Skeletal muscle tissue (tissue), 5 donors: ENCODE results near the gene SLC6A20. TPM values are rescaled to one million over a fixed set of nuclear protein-coding genes. Genes with fewer than 3 reads are reported as not detected.

Source experiments
- H3K27ac ChIP-seq: one replicate; pipeline ENCODE4 v1.7.0; 2013; ENCODE audit warnings: mild to moderate bottlenecking, low read depth, low read length, inconsistent platforms
- H3K27me3 ChIP-seq, 3 donors: one replicate each; pipeline ENCODE4 v1.7.0; 2013; ENCODE audit warnings: low read length in 3 of 3; ENCODE audit not compliant: control insufficient read depth in 3 of 3, insufficient read depth in 3 of 3
- H3K36me3 ChIP-seq, 3 donors: one replicate each; pipeline ENCODE4 v1.7.0; 2013; ENCODE audit warnings: low read length in 3 of 3; ENCODE audit not compliant: control insufficient read depth in 3 of 3, insufficient read depth in 3 of 3
- H3K4me1 ChIP-seq, 3 donors: one replicate each; pipeline ENCODE4 v1.7.0; 2013; ENCODE audit warnings: low read length in 3 of 3, mild to moderate bottlenecking in 3 of 3; ENCODE audit not compliant: control insufficient read depth in 3 of 3, insufficient read depth in 3 of 3
- H3K4me3 ChIP-seq, 3 donors: one replicate each; pipeline ENCODE4 v1.7.0; 2013; ENCODE audit warnings: low read length in 3 of 3
- H3K9ac ChIP-seq, 3 donors: one replicate each; pipeline ENCODE4 v1.7.0; 2013; ENCODE audit warnings: low read length in 3 of 3, mild to moderate bottlenecking in 3 of 3, moderate library complexity in 2 of 3, low read depth in 1 of 3
- H3K9me3 ChIP-seq, 3 donors: one replicate each; pipeline ENCODE4 v1.7.0; 2013; ENCODE audit warnings: low read length in 3 of 3; ENCODE audit not compliant: control insufficient read depth in 3 of 3
- small RNA-seq: library from RNA; depleted of rRNA; stranded (forward); fragments of <200 nt; gene quantifications from one replicate; pipeline ENCODE3, GENCODE V24; 2014
- total RNA-seq: library from RNA; depleted of rRNA; stranded (reverse); fragments of >200 nt; gene quantifications from one replicate; pipeline ENCODE4 v1.2.3, GENCODE V29; 2014
- donor health status: Osteomylitis.

SLC6A20 gene
- total RNA-seq, 1 donor from 2014 or later, result under 0.01 TPM

DNA sequence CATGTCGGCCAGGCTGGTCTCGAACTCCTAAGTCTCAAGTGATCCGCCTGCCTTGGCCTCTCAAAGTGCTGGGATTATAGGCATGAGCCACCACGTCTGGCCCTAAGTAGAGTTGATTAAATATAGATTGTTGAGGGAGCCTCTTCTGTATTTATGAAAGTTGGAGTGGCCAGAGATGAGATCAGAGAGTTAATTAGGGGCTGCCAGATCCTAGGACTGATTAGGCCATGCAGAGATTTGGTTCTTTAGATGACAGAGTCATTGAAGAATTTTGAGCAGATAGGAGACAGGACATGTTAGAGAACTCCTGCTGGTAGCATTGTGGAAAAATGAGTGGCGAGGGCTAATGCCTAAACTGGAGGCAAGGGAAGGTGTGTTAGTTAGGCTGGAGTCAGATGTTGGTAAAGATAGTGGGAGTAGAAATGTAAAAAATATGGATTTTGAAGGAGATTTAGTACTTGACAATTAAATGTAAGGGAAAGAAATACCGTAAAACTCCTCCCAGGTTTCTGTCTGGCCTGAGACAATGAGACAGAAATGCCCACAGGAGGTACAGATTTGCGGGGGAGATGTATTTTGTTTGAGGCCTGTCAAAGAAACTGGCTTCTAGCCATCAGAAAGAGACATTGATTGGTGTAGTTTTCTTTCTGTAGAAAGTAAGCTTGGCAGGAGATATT, 83.8 kb downstream of the SLC6A20 start:
- Histone ChIP-seq H3K27ac (peak overlapping the region; percentile 38), H3K9ac (no peak overlapping the region), H3K9me3 (no peaks in the 10 kb centered on the region), H3K36me3 (peaks cover 10 to 33% (median 32%) of the 10 kb centered on the region in 3 donors), H3K4me1 (peaks cover 0 to 5% (median 0%) of the 10 kb centered on the region in 3 donors), H3K4me3 (no peak overlapping the region), H3K27me3 (no peaks in the 10 kb centered on the region)

DNA sequence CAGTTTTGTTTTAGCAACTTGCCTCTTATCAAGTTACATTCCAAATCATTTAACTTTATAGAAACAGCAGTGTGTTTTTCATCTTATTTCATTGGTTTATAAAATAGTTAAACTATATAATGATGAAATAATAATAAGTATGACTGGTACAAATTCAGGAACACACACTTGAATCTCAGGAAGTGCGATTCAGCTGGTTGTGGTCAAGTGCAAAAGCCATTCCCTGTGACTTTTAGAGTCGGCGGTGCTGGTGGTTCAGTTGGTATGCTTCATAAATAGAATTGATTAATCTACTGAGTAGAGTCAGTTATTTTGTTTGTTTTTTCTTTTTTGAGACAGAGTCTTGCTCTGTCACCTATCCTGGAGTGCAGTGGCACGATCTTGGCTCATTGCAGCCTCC, 84.4 kb downstream of the SLC6A20 start:
- Histone ChIP-seq H3K36me3 (peaks cover 13 to 35% (median 33%) of the 10 kb centered on the region in 3 donors), H3K9ac (no peak overlapping the region), H3K9me3 (no peaks in the 10 kb centered on the region), H3K4me1 (peaks cover 0 to 5% (median 0%) of the 10 kb centered on the region in 3 donors), H3K27me3 (no peaks in the 10 kb centered on the region), H3K27ac (peak overlapping the region; percentile 38), H3K4me3 (no peak overlapping the region)

DNA sequence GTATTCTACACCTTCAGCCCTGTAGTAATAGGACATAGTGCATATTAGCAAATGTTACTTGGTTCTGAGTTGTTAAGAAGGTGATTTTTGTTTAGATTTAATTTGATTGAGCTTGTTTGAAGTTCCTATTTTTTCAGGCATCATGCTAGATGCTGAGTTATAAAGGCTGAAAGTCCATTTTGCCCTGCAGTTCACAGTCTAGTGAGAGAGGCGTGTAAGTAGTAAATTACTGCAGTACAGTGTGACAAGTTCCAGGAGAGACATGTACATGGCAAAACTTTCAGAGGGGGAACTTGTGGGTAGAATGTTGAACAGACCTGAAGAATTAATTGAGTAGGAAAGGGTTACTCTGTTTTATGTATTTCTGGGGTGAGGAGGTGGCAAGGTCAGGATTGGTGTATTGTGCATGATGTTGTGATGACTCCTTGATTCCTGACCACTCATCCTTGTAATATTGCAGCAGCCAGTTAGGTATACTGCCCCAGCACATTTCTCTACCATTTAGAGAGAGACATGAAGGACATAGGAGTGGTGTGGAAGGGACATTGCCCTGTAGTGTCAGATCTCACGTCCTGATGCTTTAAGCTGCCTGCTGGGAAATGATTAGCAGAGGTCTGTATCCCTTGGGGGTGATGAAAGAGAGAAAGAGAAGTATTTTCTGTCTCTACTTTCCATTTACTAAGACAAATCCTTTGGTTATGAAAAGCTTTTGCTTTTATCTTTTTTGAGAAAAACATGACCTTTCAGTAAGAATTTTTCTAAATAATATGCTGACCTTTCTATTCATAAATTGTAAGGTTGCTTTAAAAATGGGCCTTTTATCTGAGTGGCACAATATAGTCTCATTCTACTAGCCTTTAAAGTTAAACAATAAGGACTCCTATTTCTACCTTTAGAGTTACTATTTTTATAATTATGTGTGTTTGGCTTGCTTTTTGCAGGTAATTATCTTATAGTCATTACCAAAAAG, 90.2 kb downstream of the SLC6A20 start:
- Histone ChIP-seq H3K9ac (no peak overlapping the region), H3K27ac (no peak overlapping the region), H3K36me3 (peaks cover 10 to 36% (median 33%) of the 10 kb centered on the region in 3 donors)

More for the DNA sequence above, 90.2 kb downstream of the SLC6A20 start:
- Histone ChIP-seq H3K4me1 (no peaks in the 10 kb centered on the region), H3K9me3 (no peaks in the 10 kb centered on the region), H3K4me3 (no peak overlapping the region), H3K27me3 (no peaks in the 10 kb centered on the region)

Small RNA genes within 50 kb of the gene (small RNA-seq; reads per million reads assigned to genes)
- gene RN7SL145P, result not detected

Other genes starting within 250 kb of the SLC6A20 start
- gene LIMD1, start 201.8 kb downstream of the SLC6A20 start, total RNA-seq, result 16.2 TPM
- gene SACM1L, start 107.1 kb downstream of the SLC6A20 start, total RNA-seq, result 24.0 TPM
- gene LZTFL1, start 45.6 kb upstream of the SLC6A20 start, total RNA-seq, result 6.8 TPM
- gene CCR9, start 90.0 kb upstream of the SLC6A20 start, total RNA-seq, result 0.52 TPM
- not detected for gene CXCR6, start 146.9 kb upstream of the SLC6A20 start, total RNA-seq
- 16.7 TPM for gene FYCO1, start 199.3 kb upstream of the SLC6A20 start, total RNA-seq
- gene XCR1, start 230.9 kb upstream of the SLC6A20 start, total RNA-seq, result not detected